GM18526 (cell line): ENCODE data around the gene C6orf136.
A peak's percentile ranks its signal among the peaks of the same experiment; 100 is the strongest.

Experiments used
- POLR2A ChIP-seq: IDR thresholded peaks from 3 replicates; pipeline ENCODE4 v1.6.1; 2011; ENCODE audit not compliant: insufficient read length; ENCODE audit errors: extremely low read depth

The C6orf136 gene, protein sequence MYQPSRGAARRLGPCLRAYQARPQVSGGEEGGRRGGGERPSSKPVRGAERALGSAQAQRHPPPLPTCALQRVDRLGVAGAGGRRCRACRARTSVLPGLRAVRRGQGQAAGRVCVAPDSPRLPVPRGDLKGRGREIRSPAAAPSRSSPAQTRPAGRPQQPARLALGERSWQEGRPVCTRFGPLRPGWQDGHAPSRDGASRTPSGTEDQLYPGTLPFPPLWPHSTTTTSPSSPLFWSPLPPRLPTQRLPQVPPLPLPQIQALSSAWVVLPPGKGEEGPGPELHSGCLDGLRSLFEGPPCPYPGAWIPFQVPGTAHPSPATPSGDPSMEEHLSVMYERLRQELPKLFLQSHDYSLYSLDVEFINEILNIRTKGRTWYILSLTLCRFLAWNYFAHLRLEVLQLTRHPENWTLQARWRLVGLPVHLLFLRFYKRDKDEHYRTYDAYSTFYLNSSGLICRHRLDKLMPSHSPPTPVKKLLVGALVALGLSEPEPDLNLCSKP

GRCh38 chr6:30646450-30647241 lies at the start of gene C6orf136:
TSS of gene C6orf136 (plus strand) at chr6:30647133. CDS start at chr6:30647232, 99 bp downstream.
- TF ChIP-seq POLR2A = no peak

DNA sequence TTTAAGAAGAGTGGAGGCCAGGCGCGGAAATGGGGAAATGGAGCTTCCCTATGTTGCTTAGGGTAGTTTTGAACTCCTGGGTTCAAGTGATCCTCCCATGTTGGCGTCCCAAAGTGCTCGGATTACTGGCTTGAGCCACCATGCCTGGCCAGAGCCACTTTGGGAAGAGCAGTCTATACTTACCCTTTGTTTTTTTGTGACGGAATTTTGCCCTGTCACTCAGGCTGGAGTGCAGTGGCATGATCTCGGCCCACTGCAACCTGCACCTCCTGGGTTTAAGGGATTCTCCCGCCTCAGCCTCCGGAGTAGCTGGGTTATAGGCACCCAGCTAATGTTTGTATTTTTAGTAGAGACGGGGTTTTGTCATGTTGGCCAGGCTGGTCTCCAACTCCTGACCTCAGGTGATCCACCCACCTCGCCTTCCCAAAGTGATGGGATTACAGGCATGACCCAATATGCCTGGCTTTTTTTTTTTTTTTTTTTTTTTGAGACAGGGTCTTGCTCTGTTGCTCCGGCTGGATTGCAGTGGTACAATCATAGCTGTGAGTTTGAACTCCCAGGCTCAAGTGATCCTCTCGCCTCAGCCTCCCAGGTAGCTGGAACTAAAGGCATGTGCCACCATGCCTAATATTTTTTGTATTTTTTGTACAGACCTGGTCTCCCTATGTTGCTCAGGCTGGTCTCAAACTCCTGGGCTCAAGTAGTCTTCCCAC lies 47.9 kb upstream of the C6orf136 start:
- peak; percentile 10 for TF ChIP-seq POLR2A

DNA sequence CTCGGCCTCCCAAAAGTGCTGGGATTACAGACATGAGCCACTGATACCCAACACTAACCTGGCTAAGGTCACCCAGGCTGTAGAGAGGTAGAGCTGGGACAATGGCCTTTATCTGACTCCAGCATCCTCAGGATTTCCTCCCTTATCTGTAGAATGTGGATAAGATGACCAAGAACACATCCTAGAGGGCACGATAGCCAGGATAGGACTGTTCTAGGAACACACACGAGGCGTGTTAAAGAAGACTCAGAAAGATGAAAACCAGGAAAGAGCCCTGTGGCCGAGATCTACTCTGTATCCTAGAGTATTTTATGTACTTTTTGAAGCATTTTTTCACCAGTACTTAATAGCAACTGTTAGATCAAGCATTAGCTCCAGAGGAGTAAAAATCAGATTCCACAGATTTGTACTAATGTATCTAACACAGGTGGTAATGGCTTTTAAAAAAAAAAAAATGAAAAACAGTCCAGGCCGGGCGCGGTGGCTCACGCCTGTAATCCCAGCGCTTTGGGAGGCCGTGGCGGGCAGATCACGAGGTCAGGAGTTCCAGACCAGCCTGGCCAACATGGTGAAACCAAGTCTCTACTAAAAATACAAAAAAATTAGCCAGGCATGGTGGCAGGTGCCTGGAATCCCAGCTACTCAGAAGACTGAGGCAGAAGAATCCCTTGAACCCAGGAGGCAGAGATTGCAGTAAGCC lies 47.2 kb upstream of the C6orf136 start:
- TF ChIP-seq POLR2A = no peak

DNA sequence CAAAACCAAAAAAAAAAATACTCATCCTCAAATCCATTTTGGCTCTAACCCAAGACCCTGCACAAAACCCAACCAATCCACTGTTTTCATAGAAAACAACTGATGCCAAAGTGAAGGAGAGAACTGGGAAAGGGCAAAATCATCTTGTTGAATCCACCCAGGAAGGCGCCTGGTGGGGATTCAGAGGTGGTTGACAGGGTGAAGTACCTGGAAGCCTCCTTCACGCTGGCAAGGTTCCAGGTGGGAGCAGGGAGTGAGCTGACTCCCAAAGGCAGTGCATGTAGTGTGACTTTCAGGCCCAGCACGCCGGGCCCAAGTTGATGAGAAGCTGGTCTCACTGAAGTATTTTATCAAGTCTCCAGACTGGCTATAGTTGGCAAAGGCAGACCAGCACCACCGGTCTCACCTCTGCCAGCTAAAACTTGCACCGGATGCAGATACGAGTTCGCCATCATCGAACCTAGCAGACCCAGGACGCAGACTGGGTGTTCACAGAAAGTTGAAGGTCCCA lies 46.4 kb upstream of the C6orf136 start:
- no peak for TF ChIP-seq POLR2A

- TF ChIP-seq POLR2A = no peak
These were observed 45.5 kb upstream of the C6orf136 start for GRCh38 chr6:30601436-30601814.

- no peak for TF ChIP-seq POLR2A
These were observed 44.9 kb upstream of the C6orf136 start for GRCh38 chr6:30601815-30602641.

DNA sequence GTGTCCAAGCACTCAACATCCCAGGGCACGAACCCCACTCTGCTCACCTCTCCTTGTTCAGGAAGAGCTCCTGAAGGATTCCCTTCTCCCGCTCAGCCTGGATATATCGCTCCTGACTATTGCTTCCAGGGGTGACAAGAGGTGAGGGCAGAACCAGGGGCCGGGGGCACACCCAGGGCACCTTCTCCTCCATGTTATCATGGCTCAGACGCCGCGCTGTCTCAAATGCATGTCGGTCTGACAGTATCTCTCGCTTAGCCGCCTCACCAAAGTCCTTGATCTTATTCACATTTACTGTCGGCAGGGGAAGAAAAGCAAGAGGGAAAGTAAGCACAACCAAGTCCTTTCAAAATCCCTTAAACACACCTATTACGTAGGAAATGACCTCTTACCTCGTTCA lies 43.0 kb upstream of the C6orf136 start:
- no peak for TF ChIP-seq POLR2A

GRCh38 chr6:30610065-30610464 lies 36.9 kb upstream of the C6orf136 start:
- TF ChIP-seq POLR2A = no peak

GRCh38 chr6:30611150-30611855 lies 35.6 kb upstream of the C6orf136 start:
- no peak for TF ChIP-seq POLR2A

DNA sequence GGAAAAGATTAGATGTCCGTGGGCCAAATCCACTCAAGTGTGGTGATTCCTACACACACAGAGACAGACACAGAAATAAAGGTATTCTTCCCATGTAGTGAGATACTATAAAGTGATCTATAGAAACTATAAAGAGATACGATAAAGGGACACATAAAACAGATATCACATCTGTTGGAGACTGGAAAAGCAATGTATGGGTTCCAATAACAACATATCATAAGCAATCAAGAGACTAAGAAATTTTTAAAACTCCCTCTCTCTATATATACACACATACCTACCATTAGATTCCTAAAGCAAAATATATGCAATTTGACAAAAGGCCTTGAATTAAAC lies 35.1 kb upstream of the C6orf136 start:
- no peak for TF ChIP-seq POLR2A

DNA sequence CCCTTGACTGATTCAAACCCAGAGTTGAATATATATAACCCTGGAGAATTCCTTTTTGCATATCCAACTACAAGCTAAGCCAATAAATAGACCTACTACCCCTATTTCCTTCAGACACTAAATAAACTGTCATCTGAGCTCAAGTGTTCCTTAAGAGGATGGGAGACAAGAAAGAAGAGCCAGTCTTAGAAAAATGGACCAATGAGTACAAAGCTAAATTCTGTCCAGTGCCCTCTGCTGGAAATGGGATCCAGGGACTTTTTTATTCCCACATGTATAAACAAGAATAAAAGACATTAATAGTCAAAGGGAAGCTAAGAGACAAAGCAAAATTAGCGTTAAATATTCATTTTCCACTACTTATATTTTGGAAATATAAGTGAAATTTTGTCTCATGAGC lies 34.7 kb upstream of the C6orf136 start:
- no peak for TF ChIP-seq POLR2A

DNA sequence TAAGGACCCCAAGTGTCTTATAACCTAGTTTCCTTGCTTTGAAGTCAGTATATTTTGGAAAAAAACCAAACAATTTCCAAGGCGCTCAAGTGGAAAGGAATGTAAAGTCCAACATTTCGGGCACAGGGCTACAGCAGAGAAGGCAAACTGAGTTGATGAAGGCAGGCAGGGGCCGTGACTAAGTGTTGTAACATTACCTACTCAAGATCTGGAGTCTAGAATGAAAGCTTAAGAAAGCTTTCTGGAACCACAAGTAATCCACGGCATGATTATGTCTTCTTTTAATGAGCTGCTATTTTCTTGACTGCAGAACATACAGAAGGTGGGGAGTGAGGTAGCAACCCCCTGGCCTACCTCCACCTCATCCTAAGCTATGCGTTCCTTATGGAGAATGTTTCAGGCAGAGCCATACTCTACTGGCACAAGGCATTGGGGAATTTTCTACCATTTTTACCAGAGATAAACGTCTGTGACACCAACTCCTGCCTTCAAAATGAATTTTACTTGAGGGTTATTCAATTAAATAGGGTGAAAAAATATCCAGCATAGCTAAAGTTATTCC lies 34.2 kb upstream of the C6orf136 start:
- TF ChIP-seq POLR2A = peak; percentile 33
